Calu3 (cell line): ENCODE measurements around the gene WWTR1. TPM values are rescaled to one million over a fixed set of nuclear protein-coding genes. Genes with fewer than 3 reads are reported as not detected.

Source experiments
- BruUV-seq: library from RNA; stranded (reverse); fragments of 400-500 nt; replicated peaks from 2 replicates; lab custom pipeline; 2021; lab: Mats Ljungman, UMichigan
- CTCF ChIA-PET: fragments of 300-600 bp; sonication (Branson Sonifier 250); formaldehyde crosslinking; loops from one replicate; lab custom pipeline; 2022; ENCODE audit warnings: antibody characterized with exemption; lab: Charles Lee
- DNase-seq: peaks from one replicate; pipeline ENCODE4 v3.0.0; 2022
- H3K27ac Mint-ChIP-seq: one replicate; pipeline ENCODE4 v1.8.0; 2022; ENCODE audit warnings: mixed read lengths; ENCODE audit not compliant: unreplicated experiment
- H3K27me3 Mint-ChIP-seq: one replicate; pipeline ENCODE4 v1.8.0; 2022; ENCODE audit warnings: mixed read lengths; ENCODE audit not compliant: unreplicated experiment
- H3K36me3 Mint-ChIP-seq: one replicate; pipeline ENCODE4 v1.8.0; 2022; ENCODE audit warnings: mild to moderate bottlenecking, moderate library complexity, mixed read lengths; ENCODE audit not compliant: insufficient read depth, unreplicated experiment
- H3K4me1 Mint-ChIP-seq: one replicate; pipeline ENCODE4 v1.8.0; 2022; ENCODE audit warnings: mild to moderate bottlenecking, low read depth, mixed read lengths; ENCODE audit not compliant: unreplicated experiment
- H3K4me3 Mint-ChIP-seq: one replicate; pipeline ENCODE4 v1.8.0; 2022; ENCODE audit warnings: mild to moderate bottlenecking, low read depth, moderate library complexity, mixed read lengths; ENCODE audit not compliant: unreplicated experiment
- H3K9me3 Mint-ChIP-seq: one replicate; pipeline ENCODE4 v1.8.0; 2022; ENCODE audit warnings: low read depth, mixed read lengths; ENCODE audit not compliant: unreplicated experiment
- CTCF ChIP-seq: fragments of 200-600 bp; IDR thresholded peaks from one replicate; pipeline ENCODE4 v1.8.0; 2022; ENCODE audit warnings: antibody characterized with exemption; ENCODE audit not compliant: unreplicated experiment
- intact Hi-C: fragments of 100-400 bp; cut with micrococcal nuclease; formaldehyde crosslinking; loops from one replicate; pipeline ENCODE4 v1.10.0; 2022; ENCODE audit not compliant: unreplicated experiment
- total RNA-seq: library from RNA; stranded (reverse); gene quantifications from 2 replicates; pipeline ENCODE4 v1.2.3, GENCODE V29; 2022

WWTR1 gene
- total RNA-seq, 1 experiment from 2014 or later: 269 TPM

GRCh38 chr3:149600634-149601033, 57.2 kb downstream of the WWTR1 start:
- no peak for TF ChIP-seq CTCF
- BruUV-seq: no TSS peak
- Mint-ChIP-seq H3K9me3 (no peaks in the 10 kb centered on the region), H3K36me3 (peaks cover 75% of the 10 kb centered on the region), H3K27ac (peak overlapping the region; percentile 86), H3K4me3 (peak overlapping the region; percentile 27), H3K4me1 (peaks cover 76% of the 10 kb centered on the region), H3K27me3 (no peaks in the 10 kb centered on the region)
- intact Hi-C loops: loop anchor here (1.0 to 5.0 kb wide), 2 partner anchors 9 to 33 kb away; no protein-coding TSS in a partner anchor
- CTCF ChIA-PET: interaction anchor here (0.6 to 2.0 kb wide), 6 partner anchors 10 to 58 kb away, joined by 4 to 7 read pairs (median 4); partner anchors contain the start of gene WWTR1
- DNase-seq: no peak

- CTCF ChIA-PET: interaction anchor here (0.8 to 1.9 kb wide), 2 partner anchors 13 to 31 kb away, joined by 3 to 4 read pairs; no protein-coding TSS in a partner anchor
- TF ChIP-seq CTCF: no peak
- H3K36me3 Mint-ChIP-seq: peaks cover 70% of the 10 kb centered on the region
- no peaks in the 10 kb centered on the region for H3K9me3 Mint-ChIP-seq
- intact Hi-C loops: no loop called here
- H3K27me3 Mint-ChIP-seq: no peaks in the 10 kb centered on the region
- no peak for DNase-seq
- BruUV-seq: no TSS peak
- peaks cover 71% of the 10 kb centered on the region for H3K4me1 Mint-ChIP-seq
- H3K27ac Mint-ChIP-seq: peak overlapping the region; percentile 37
- no peak overlapping the region for H3K4me3 Mint-ChIP-seq
Measured at GRCh38 chr3:149599236-149599635, 58.6 kb downstream of the WWTR1 start.

- Mint-ChIP-seq H3K4me1 (peaks cover 66% of the 10 kb centered on the region), H3K4me3 (no peak overlapping the region), H3K36me3 (peaks cover 59% of the 10 kb centered on the region), H3K27me3 (no peaks in the 10 kb centered on the region), H3K27ac (peak overlapping the region; percentile 9), H3K9me3 (no peaks in the 10 kb centered on the region)
- DNase-seq: no peak
- no TSS peak for BruUV-seq
- intact Hi-C loops: no loop called here
- TF ChIP-seq CTCF: no peak
- CTCF ChIA-PET: interaction anchor here (1.1 to 1.6 kb wide), 3 partner anchors 9 to 16 kb away, joined by 3 to 5 read pairs (median 3); no protein-coding TSS in a partner anchor
Measured at GRCh38 chr3:149596134-149596770, 61.6 kb downstream of the WWTR1 start.

GRCh38 chr3:149593418-149594160, 64.2 kb downstream of the WWTR1 start:
- peaks cover 63% of the 10 kb centered on the region for H3K36me3 Mint-ChIP-seq

More at GRCh38 chr3:149593418-149594160, 64.2 kb downstream of the WWTR1 start:
- no peak for DNase-seq
- CTCF ChIA-PET: interaction anchor here (0.5 kb wide), 1 partner anchor 93 kb away, joined by 5 read pairs; no protein-coding TSS in a partner anchor
- no peaks in the 10 kb centered on the region for H3K27me3 Mint-ChIP-seq
- H3K9me3 Mint-ChIP-seq: no peaks in the 10 kb centered on the region
- H3K27ac Mint-ChIP-seq: peak overlapping the region; percentile 24
- H3K4me3 Mint-ChIP-seq: no peak overlapping the region
- intact Hi-C loops: loop anchor here (5.0 kb wide), 1 partner anchor 729 kb away; no protein-coding TSS in a partner anchor
- no peak for TF ChIP-seq CTCF
- H3K4me1 Mint-ChIP-seq: peaks cover 65% of the 10 kb centered on the region
- BruUV-seq: no TSS peak
